Stimulated activated CD8-positive, alpha-beta memory T cell treated with anti-CD3 and anti-CD28 coated beads, Interleukin-12 subunit alpha, Interleukin-12 subunit beta, amount 100 ng/mL, for 24 hours (primary cell): ENCODE measurements around the gene PRSS33.
A peak's percentile ranks its signal among the peaks of the same experiment; 100 is the strongest.

Source experiments
- DNase-seq: peaks from one replicate; pipeline ENCODE4 v3.0.0-alpha.2; 2020; ENCODE audit errors: extremely low read depth

PRSS33 gene

DNA sequence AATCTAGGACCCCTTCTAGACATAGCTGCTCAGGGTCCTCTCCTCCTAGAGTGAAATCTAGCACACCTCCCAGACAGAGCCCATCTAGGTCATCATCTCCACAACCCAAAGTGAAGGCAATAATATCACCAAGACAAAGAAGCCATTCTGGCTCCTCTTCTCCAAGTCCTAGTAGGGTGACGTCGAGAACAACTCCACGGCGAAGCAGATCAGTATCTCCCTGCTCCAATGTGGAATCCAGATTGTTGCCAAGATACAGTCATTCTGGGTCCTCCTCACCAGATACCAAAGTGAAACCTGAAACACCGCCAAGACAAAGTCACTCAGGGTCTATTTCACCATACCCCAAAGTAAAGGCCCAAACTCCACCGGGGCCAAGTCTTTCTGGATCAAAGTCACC is 24.2 kb downstream of the PRSS33 start:
- DNase-seq: no peak

DNA sequence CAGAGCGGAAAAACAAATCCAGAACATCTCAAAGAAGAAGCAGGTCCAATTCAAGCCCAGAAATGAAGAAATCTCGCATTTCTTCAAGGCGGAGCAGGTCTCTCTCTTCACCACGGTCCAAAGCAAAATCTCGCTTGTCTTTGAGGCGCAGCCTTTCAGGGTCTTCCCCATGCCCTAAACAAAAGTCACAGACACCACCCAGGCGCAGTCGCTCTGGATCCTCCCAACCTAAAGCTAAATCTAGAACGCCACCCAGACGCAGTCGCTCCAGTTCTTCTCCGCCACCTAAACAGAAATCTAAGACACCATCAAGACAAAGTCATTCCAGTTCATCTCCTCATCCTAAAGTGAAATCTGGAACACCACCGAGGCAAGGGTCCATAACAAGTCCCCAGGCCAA is 24.6 kb downstream of the PRSS33 start:
- no peak for DNase-seq

DNA sequence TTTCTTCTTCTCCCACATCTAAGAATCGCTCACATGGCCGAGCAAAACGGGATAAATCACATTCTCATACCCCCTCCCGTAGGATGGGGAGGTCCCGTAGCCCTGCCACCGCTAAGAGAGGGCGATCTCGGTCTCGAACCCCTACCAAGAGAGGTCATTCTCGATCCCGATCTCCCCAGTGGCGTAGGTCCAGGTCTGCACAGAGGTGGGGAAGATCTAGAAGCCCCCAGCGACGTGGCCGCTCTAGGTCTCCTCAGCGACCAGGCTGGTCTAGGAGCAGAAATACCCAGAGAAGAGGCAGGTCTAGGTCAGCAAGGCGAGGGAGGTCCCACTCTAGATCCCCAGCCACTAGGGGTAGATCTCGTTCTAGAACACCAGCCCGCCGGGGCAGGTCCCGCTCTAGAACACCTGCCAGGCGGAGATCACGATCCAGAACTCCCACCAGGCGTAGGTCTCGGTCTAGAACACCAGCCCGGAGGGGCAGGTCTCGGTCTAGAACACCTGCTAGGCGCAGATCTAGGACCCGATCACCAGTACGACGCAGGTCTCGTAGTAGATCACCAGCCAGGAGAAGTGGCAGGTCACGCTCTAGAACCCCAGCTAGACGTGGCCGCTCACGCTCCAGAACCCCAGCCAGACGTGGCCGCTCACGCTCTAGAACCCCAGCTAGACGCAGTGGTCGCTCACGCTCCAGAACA is 25.3 kb downstream of the PRSS33 start:
- no peak for DNase-seq

DNA sequence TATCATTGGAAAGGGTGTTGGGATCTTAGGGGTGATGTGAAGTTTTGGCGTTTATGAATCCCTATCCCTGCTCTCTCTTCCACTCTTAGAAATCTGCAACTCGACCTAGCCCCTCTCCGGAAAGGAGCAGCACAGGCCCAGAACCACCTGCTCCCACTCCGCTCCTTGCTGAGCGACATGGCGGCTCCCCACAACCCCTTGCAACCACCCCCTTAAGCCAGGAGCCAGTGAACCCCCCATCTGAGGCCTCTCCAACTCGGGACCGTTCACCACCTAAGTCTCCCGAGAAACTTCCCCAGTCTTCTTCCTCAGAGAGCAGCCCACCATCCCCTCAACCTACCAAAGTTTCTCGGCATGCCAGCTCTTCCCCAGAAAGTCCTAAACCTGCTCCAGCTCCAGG is 25.9 kb downstream of the PRSS33 start:
- no peak for DNase-seq

DNA sequence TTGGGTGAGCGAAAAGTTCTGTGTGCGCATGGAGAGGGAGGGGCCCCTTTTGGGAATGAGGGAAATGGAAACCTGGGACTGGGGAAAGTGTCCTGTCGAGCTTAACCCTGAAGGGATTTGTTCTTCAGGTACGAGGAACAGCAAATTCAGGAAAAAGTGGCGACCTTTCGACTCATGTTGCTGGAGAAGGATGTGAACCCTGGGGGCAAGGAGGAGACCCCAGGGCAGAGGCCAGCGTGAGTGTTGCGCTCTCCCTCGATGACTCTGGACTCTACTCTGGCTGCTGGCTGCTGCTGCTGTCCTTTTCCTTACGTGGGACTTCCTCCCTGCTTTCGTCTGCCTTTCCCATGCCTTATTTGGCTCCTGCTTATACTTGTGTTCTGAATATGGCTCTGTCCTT is 30.0 kb downstream of the PRSS33 start:
- DNase-seq: no peak

DNA sequence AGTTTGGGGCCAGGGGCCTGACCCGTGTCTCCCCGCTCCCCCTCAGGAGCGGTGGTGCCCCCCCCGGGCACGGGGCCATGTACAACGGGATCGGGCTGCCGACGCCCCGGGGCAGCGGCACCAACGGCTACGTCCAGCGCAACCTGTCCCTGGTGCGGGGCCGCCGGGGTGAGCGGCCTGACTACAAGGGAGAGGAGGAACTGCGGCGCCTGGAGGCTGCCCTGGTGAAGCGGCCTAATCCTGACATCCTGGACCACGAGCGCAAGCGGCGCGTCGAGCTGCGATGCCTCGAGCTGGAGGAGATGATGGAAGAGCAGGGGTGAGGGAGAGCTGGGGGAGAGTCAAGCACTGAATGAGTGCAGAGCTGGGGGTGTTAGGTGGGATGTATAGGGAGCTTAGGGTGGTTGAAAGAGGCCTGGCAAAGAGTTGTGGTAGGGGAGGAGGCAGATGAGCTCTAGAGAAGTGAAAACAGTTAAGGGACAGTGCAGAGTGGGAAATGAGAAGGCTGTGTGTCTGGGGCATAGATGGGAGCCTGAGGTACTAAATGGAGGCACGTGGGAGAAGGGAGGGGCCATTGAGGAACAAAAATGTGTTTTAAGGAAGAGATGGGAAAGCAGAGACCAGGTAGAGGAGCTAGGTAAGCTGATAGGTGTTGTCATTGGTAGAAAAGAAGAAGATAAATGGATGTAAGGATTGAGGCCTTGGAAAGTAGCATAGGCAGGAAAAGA is 30.9 kb downstream of the PRSS33 start:
- no peak for DNase-seq

DNA sequence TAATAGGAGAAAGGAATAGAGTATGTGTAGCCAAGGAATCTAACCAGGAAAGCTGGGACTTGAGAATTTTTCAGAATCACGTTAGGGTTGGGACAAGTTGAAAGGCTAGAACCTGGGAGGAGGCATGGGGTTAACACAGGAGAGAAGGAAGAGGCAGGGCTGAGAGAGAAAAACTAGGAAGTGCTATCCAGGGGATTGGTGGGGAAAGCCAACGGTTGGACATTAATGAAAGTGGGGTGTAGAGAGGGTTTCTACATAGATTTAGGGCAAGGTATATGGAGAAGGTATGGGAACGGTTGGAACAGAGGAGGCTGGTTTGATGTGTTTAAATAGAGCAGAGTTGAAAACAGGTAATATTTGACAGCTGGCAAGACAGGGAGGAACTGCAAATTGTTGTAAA is 32.2 kb downstream of the PRSS33 start:
- DNase-seq: no peak

DNA sequence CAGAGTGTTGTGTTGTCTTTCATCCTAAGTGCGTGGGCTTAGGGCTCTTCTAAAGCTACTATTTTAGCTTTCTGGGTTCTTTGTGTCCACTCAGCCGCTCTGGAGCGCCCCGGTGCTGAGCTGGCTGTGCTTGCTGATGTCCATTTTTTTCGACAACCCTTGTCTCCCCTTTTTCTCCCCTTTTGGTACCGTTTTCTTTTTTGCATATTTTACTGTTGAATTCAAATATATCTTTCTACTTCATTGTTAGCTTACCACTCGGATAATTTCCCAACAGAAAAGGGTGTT is 33.7 kb downstream of the PRSS33 start:
- DNase-seq: no peak

DNA sequence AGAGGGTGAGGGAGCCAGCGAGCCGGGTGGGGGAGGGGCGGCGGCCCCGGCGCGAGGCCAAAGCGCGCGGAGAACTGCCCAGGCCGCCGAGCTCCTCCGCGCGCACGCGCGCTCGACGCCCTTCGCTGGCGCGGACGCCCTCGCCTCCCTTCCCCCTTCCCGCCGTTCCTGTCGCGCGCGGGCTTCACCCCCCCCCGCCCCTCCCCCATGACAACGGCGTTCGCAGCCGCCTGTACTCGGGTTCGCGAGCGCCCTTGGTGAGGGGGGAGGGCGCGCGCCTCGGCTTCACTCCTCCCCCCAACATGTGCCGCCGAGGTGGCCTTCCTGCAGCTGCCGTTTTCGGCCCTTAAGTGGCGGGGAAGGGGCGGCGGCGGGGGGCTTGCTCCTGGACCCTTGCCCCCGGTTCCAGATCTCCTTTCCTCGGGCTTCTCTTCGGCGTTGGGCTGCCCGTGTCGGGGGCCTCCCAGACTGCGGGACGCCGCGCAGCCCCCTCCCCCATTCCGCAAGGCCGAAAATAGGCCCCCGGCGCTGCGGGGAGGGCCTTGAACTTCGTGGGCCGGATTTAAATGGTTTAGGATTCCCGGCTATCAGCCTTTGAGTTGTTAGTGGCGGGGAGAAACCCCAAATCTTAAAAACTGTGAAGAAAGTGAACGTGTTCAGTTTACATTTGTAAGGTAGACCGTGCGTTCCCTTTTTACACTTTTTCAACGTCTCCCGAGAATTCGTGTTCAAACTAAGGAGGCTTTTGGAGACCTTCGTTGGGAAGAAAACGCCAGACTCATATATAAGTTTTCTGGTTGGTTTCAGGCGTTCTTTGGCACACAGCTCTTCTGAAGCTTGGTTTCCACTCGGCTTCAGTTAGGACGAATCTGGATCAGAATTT is 34.3 kb downstream of the PRSS33 start:
- DNase-seq: peak; percentile 39

DNA sequence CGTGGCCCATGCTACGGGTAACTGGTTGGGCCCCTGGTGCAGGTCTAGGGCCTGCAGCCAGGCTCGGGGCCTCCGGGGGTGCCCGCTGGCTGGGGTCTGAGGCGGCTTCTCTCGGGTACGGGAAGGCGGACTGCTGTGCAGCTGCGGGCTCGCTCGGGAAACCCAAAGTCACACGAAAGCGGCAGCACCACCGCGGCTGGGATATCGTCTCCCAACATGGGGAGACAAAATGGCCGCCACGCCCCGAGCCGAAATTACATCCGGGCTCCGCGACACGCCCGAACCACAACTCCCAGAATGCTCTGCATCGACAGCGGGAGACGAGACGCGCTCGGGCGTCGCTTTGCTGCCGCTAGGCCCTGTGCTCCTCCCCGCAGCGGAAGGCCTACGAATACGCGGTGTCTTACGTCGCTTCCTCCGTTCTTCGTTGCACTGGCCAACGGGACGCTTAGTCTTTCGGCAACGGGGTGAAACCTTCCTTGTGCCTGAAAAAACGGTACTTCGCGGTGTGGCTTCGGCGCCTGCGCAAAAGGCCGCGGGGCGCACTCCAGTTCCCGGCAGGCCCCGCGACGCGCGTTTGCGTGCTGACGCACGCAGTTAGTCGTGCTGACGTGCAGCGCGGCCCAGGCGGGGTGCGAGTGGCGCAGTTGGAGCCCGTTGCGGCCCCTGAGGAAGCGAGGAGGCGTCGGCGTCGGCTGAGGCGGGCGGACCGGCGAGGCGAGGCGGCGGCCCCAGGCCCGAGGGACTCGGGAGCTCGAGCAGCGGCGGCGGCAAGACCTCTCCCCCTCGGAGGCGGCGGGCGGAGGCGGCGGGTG is 35.1 kb downstream of the PRSS33 start, which contains the start of gene SRRM2:
SRRM2 (plus strand) TSS at position 604 of the 815 bp plus-strand sequence. CDS start 3,727 bp downstream, outside the sequence.
- peak; percentile 84 for DNase-seq

DNA sequence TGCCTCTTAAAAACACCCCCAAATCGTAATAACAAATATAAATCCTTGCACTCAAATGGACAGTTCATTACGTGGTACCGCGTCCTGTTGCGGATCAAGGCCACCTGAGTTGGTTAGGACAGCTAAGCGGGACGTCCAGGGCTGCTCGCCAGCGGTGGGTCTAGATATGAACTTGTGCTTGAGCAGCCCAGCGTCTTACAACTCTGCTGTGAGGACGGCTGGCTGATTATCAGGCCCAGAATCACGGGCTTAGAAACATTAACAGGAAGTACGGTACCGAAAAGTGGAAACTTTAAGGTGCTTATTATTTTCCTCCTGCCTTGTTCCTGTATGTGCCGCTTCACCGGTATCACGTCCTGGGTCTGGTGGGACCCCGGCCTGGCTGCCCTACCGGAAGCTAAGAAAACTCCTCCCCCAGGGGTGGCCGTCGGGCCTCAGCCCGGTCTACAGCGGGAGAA is 35.8 kb downstream of the PRSS33 start:
- peak; percentile 28 for DNase-seq

DNA sequence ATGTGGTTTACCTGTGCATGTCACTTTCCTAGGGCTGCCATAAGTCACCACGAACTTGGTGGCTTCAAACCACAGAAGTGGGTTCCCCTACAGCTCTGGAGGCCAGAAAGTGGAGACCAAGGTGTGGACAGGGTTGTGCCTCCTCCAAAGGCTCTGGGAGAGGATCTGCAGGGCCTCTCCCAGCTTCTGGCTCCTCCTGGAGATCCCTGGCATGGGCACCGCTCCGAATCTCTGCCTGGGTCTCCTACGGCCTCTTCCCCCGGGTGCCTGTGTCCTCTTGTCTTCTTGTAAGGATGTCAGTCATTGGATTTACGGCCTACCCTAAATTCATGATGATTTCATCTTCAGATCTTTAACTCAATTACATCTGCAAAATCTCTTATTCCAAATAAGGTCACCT is 37.4 kb downstream of the PRSS33 start:
- DNase-seq: no peak

DNA sequence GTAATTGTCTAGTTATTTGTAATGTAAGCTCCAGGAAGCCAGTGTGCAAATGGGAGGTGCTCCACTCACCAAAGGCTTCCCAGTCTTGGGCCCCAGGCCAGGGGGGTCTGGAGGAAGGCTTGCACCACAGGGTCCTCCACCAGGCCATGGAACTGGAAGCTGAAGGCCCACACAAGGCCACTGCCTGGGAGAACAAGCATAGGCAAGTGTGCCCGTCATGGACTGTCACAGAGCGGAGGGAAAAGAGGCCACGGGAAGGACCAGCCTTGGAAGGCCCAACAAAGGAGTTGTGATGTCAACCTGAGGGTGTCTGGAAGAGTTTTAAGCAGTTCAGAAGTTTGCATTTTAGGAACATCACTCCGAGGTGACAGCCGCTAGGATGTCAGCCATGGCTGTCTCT is 37.9 kb downstream of the PRSS33 start:
- no peak for DNase-seq

DNA sequence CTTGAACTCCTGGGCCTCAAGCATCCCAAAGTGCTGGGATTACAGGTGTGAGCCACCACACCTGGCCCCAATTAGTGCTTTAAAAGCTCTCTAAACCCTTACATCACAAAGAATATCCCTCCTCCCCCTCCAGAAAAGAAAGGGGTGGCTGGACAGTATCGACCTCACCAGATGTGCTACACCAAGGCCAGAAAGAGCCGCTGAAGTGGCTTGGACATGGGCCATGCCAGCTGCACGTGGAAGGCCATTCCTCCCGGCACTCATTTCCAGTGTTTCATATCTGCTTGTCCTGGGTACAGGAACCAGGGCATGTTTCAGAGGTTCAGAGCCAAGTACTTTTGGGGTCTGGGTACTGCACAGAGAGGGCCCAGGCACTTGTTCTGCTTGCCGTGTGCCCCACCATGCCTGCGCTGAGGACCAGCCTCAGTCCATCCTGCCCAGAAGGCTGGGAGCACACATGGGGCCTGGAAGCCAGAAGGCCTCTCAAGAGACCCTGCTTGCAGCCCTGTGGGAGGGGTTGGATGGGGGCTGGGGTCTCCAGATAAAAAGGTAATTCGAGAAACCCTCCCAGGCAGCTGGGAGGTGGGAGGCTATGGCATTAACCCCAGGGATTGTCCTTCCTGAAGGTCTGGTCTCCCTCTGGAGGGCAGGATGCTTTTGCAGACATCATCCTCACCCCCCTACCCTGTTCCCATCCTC is 38.5 kb downstream of the PRSS33 start:
- DNase-seq: no peak

DNA sequence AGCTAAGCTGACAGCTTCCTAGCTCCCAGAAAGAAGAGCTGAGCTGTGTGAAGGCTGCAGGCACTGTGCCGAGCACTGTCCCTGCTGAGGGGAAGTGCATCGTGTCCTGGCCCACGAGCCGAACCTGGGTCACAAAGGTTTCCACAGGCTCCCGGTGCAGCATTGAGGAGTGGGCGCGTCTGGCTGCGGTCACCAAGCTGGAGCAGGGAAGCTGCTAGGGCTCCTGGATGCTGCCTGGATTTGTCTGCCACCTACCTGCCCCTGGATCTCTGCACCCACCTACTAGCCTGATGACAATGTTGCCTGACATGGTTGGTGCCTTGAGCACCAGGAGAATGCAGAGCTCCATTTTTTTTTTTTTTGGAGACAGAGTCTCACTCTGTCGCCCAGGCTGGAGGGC is 41.4 kb downstream of the PRSS33 start:
- DNase-seq: no peak

DNA sequence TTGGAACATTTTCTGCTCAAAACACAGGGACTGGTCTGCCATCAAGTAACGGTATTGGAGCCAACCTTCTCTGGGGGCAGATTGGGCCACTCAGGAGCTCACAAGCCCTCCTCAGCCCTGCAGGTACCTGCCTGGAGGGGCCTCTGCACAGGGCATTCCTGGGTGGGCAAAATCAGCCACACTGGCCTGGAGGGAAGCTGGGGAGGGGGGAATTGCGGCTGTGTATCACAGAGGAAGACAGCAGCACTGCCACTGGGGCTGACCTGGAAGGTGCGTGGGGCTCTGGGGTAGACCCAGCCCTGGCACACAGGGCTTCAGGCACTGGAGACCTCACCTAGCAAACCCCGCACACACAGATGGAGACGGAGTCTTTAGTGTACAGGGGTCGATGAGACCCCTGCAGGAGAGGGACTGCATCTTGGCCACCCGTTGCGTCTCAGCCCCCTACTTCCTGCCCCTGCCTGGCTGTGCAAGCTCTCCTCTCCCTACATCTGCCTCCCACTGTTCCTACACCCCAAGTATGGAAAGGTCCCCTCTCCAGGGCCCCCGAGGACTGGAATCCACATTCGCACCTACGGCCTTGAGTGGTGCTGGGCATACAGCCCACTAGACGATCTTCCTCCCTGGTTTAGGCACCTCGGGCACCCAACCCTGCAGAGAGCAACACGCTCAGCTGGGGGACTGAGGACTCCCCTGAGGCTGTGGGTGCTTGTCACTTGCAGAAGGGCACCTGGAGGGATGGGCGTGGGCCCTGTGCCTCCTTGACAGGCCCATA is 42.1 kb downstream of the PRSS33 start:
- DNase-seq: no peak

DNA sequence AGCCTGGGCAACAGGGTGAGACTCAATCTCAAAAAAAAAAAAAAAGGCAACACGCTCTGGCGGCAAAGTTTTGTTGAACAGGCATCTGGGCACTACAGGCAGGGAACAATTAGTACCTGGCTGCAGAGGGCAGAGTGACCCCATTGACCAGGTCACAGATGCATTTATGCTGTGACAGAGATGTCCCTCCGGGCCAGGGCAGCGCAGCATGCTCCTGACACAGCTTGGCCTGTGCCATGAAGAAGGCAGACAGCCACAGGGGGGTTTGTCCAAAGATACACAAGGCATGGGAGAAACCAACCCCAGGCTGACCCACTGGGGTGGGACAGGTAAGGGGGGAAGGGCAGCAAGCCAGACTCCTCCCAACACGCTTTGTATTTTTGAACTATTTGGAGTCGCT is 42.6 kb downstream of the PRSS33 start:
- no peak for DNase-seq

DNA sequence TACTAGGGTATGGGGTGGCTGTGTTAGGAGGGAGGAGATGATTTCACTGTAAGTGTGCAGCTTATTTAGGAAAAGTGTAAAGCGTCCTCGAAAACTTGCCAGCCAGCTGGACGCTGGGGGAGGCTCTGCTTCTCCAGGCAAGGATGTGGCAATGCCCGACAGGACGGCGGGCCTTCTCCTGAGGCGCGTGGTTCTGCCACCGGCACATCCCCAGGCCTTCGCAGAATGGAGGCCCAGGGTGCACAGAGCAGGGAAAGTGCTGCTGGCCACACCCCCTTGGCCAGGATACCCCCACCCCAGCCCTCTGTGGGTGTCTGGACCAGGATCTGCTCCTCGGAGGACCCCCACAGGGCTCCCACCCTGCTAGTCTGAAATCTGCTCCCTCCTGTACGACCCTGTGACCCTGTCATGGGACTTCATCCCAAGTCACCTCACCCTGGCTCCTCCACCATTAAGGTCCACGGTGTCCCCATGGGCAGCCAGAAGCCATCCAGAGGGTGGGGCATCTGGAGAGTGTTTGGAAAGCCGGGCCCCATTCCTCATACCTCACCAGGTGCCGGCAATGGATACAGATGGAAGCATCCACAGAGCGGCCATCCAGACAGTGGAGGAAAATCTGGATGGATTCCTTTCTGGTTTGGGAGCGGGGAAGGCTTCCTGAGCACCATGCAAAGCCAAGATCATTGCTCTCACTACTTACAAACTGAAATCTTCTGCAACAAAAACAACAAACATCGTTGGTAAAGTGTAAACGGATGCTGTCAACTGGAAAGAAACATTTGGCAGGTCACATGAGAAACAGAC is 44.2 kb downstream of the PRSS33 start:
- DNase-seq: no peak

DNA sequence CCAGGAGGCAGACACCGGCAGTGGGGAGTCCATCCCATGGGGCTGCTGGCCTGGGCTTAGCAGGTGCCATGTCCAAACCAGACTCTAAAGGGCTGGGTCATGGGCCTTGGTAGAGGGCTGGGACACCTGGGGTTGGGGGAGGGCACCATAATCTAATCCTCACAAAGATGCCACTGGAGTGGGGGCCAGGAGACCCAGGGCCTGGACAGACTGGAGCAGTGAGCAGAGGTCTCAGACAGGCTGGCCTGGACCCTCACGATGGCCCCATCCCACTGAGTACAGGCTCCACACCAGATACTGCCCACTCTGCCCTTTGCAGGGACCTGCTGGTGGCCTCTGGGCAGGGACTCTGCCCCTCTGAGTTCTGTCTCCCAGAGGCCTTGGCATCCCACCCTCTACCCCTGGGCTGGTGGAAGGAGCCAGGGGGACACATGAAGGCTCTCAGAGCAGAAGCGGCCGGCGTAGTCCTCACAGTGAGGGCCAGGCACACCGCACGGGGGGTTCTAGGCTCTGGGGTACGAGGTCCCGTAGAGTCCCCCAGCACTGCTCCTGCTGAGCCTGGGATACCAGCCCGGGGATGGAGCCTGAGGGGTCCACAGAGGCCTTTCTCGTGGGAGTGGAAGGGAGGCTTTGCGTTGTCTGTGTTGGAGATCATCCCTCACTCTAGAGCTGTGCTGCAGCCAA is 44.9 kb downstream of the PRSS33 start:
- no peak for DNase-seq
